H1 (cell line): Measurements from ENCODE around the gene KLHL29. TPM values are rescaled to one million over a fixed set of nuclear protein-coding genes. Genes with fewer than 3 reads are reported as not detected.

Experiments
- CTCF ChIA-PET: fragments of 300-600 bp; sonication (Branson Sonifier 250); formaldehyde crosslinking; loops from one replicate; lab custom pipeline; 2021; ENCODE audit not compliant: partially characterized antibody; lab: Charles Lee
- POLR2A ChIA-PET: fragments of 300-600 bp; sonication (Branson Sonifier 250); formaldehyde crosslinking; loops from one replicate; lab custom pipeline; 2021; ENCODE audit warnings: inconsistent platforms; ENCODE audit not compliant: partially characterized antibody; lab: Charles Lee
- DNase-seq, 2 experiments: peaks; one replicate each; pipeline versions ENCODE4 v3.0.0 to v3.0.0-alpha.2; 2010 to 2022; ENCODE audit warnings: low spot score in 2 of 2, low read depth in 1 of 2, mixed read lengths in 1 of 2
- FAIRE-seq: peaks from 2 replicates; lab custom pipeline; 2011; peaks lifted over from hg19 to GRCh38; lab: Jason Lieb, UNC
- H2AFZ ChIP-seq: 2 replicates; pipeline ENCODE4 v1.8.1; 2012; ENCODE audit warnings: low read length, inconsistent platforms
- H2AK5ac ChIP-seq: 2 replicates; pipeline ENCODE4 v1.6.1; 2013; ENCODE audit warnings: low read depth, low read length
- H2BK120ac ChIP-seq: replicated peaks from 2 replicates; pipeline ENCODE3; 2013; ENCODE audit warnings: low read depth, low read length, inconsistent platforms
- H2BK12ac ChIP-seq: 2 replicates; pipeline ENCODE4 v1.6.1; 2013; ENCODE audit warnings: low read depth, low read length
- H2BK15ac ChIP-seq: 2 replicates; pipeline ENCODE4 v1.6.1; 2013; ENCODE audit warnings: low read length
- H2BK20ac ChIP-seq: 2 replicates; pipeline ENCODE4 v1.6.1; 2013; ENCODE audit warnings: low read length
- H2BK5ac ChIP-seq: 2 replicates; pipeline ENCODE4 v1.6.1; 2013; ENCODE audit warnings: low read depth, low read length
- H3K14ac ChIP-seq: 2 replicates; pipeline ENCODE4 v1.6.1; 2013; ENCODE audit warnings: inconsistent platforms; ENCODE audit not compliant: insufficient read length
- H3K18ac ChIP-seq: 2 replicates; pipeline ENCODE4 v1.6.1; 2013; ENCODE audit warnings: low read length; ENCODE audit errors: extremely low read depth
- H3K23ac ChIP-seq: 2 replicates; pipeline ENCODE4 v1.6.1; 2013; ENCODE audit warnings: inconsistent platforms; ENCODE audit not compliant: insufficient read length
- H3K23me2 ChIP-seq: 2 replicates; pipeline ENCODE4 v1.6.1; 2013; ENCODE audit warnings: low read depth, low read length
- H3K27ac ChIP-seq: 2 replicates; pipeline ENCODE4 v1.6.1; 2011; ENCODE audit warnings: low read depth, low read length, inconsistent platforms
- H3K27me3 ChIP-seq, 4 experiments: replicated peaks in 1 of 4; 1 replicate in 1 of 4; 2 replicates in 3 of 4; pipeline versions ENCODE4 v1.6.1 to v1.8.1; 2011 to 2013; ENCODE audit warnings: low read length in 3 of 4, mild to moderate bottlenecking in 3 of 4, inconsistent platforms in 2 of 4, mixed read lengths in 2 of 4, moderate library complexity in 1 of 4; ENCODE audit not compliant: control insufficient read depth in 3 of 4, insufficient read depth in 3 of 4; ENCODE audit errors: extremely low read depth in 1 of 4
- H3K36me3 ChIP-seq, 4 experiments: 2 replicates each; pipeline versions ENCODE4 v1.6.1 to v1.8.1; 2011 to 2013; ENCODE audit warnings: mild to moderate bottlenecking in 4 of 4, low read length in 3 of 4, moderate library complexity in 2 of 4, control low read depth in 1 of 4, inconsistent platforms in 1 of 4; ENCODE audit not compliant: insufficient read depth in 4 of 4, control insufficient read depth in 2 of 4
- H3K4ac ChIP-seq: replicated peaks from 2 replicates; pipeline ENCODE3; 2013; ENCODE audit warnings: low read length, low read depth, mixed read lengths, inconsistent platforms; ENCODE audit not compliant: insufficient read length
- H3K4me1 ChIP-seq, 4 experiments: replicated peaks in 1 of 4; 1 replicate in 1 of 4; 2 replicates in 3 of 4; pipeline versions ENCODE4 v1.6.1 to v1.8.1; 2011 to 2013; ENCODE audit warnings: low read length in 3 of 4, inconsistent platforms in 2 of 4, mixed read lengths in 1 of 4; ENCODE audit not compliant: insufficient read depth in 4 of 4, control insufficient read depth in 3 of 4
- H3K4me2 ChIP-seq, 2 experiments: 2 replicates each; pipeline versions ENCODE4 v1.6.1 to v1.8.1; 2011 to 2013; ENCODE audit warnings: low read depth in 2 of 2, low read length in 2 of 2, control low read depth in 1 of 2, inconsistent platforms in 1 of 2, mild to moderate bottlenecking in 1 of 2; ENCODE audit not compliant: insufficient read depth in 1 of 2
- H3K4me3 ChIP-seq, 4 experiments: fragments of 200-600, 300-600 bp in 1 of 4; sonication (generic), shearing (Covaris generic), sonication (Bioruptor Twin) in 1 of 4; 2 replicates each; pipeline versions ENCODE4 v1.5.1 to v1.8.1; 2011 to 2016; ENCODE audit warnings: low read length in 4 of 4, low read depth in 3 of 4, control low read depth in 2 of 4, inconsistent platforms in 2 of 4, mild to moderate bottlenecking in 2 of 4, mixed read lengths in 1 of 4, moderate library complexity in 1 of 4; ENCODE audit not compliant: insufficient read depth in 2 of 4; ENCODE audit errors: extremely low read depth in 1 of 4
- H3K56ac ChIP-seq: replicated peaks from 2 replicates; pipeline ENCODE3; 2013; ENCODE audit warnings: low read depth, mild to moderate bottlenecking, mixed read lengths, low read length, inconsistent platforms; ENCODE audit not compliant: insufficient read length
- H3K79me1 ChIP-seq: 2 replicates; pipeline ENCODE4 v1.6.1; 2013; ENCODE audit warnings: low read depth, low read length, control low read depth
- H3K79me2 ChIP-seq, 2 experiments: 2 replicates each; pipeline versions ENCODE4 v1.6.1 to v1.8.1; 2012 to 2013; ENCODE audit warnings: low read length in 2 of 2, mild to moderate bottlenecking in 2 of 2, inconsistent platforms in 1 of 2; ENCODE audit not compliant: insufficient read depth in 2 of 2, control insufficient read depth in 1 of 2
- H3K9ac ChIP-seq, 4 experiments: replicated peaks in 1 of 4; 1 replicate in 1 of 4; 2 replicates in 3 of 4; pipeline versions ENCODE4 v1.6.1 to v1.8.1; 2011 to 2013; ENCODE audit warnings: low read depth in 3 of 4, low read length in 3 of 4, control low read depth in 2 of 4, mild to moderate bottlenecking in 2 of 4, moderate library complexity in 2 of 4, inconsistent platforms in 1 of 4; ENCODE audit errors: extremely low read depth in 1 of 4
- H3K9me3 ChIP-seq, 2 experiments: 2 replicates each; pipeline versions ENCODE4 v1.6.1 to v1.8.1; 2012 to 2013; ENCODE audit warnings: mild to moderate bottlenecking in 2 of 2, moderate library complexity in 2 of 2, control low read depth in 1 of 2, inconsistent platforms in 1 of 2, low read depth in 1 of 2, low read length in 1 of 2, mixed read lengths in 1 of 2; ENCODE audit not compliant: insufficient read depth in 2 of 2
- H4K20me1 ChIP-seq, 2 experiments: replicated peaks in 1 of 2; 2 replicates each; pipeline versions ENCODE3 to v1.8.1; 2011 to 2013; ENCODE audit warnings: inconsistent platforms in 2 of 2, low read length in 2 of 2, mild to moderate bottlenecking in 1 of 2; ENCODE audit not compliant: insufficient read depth in 2 of 2, control insufficient read depth in 1 of 2
- H4K5ac ChIP-seq: 2 replicates; pipeline ENCODE4 v1.6.1; 2013; ENCODE audit warnings: low read length, low read depth, mixed read lengths, inconsistent platforms; ENCODE audit not compliant: insufficient read length
- H4K8ac ChIP-seq: 2 replicates; pipeline ENCODE4 v1.8.0; 2013; ENCODE audit warnings: mild to moderate bottlenecking, moderate library complexity, low read length, inconsistent platforms; ENCODE audit not compliant: insufficient read depth; ENCODE audit errors: extremely low read depth
- H4K91ac ChIP-seq: replicated peaks from 2 replicates; pipeline ENCODE3; 2013; ENCODE audit warnings: low read length, mixed read lengths, inconsistent platforms; ENCODE audit not compliant: insufficient read length
- KDM4A ChIP-seq: IDR thresholded peaks from one replicate; pipeline ENCODE4 v1.7.1; 2012; ENCODE audit warnings: low read depth, mild to moderate bottlenecking, moderate library complexity, low read length, inconsistent platforms; ENCODE audit not compliant: severe bottlenecking
- SIRT6 ChIP-seq: IDR thresholded peaks from one replicate; pipeline ENCODE4 v1.7.1; 2012; ENCODE audit warnings: low read length, inconsistent platforms
- TBP ChIP-seq: IDR thresholded peaks from 2 replicates; pipeline ENCODE4 v1.6.1; 2011; ENCODE audit warnings: low read depth, low read length, improper control_type of control experiment
- YY1 ChIP-seq: IDR thresholded peaks from 2 replicates; pipeline ENCODE4 v1.6.1; 2011; ENCODE audit warnings: low read depth, mild to moderate bottlenecking, low read length
- WGBS, 2 experiments: shearing (Covaris generic) in 1 of 2; methylation state at CpG; one replicate each; pipeline versions ENCODE4 v1.1.6 to v1.1.7; 2013 to 2015; ENCODE audit warnings: low lambda C conversion rate in 2 of 2, mixed read lengths in 2 of 2, inconsistent platforms in 1 of 2, low coverage in 1 of 2, missing lambda C conversion rate in 1 of 2; ENCODE audit not compliant: insufficient replicate concordance in 2 of 2, insufficient coverage in 1 of 2, insufficient read length in 1 of 2; ENCODE audit errors: extremely low coverage in 1 of 2, missing lambda C conversion rate in 1 of 2; 5-methylcytosine and 5-hydroxymethylcytosine counted together
- polyA plus RNA-seq, 7 experiments: library from polyadenylated mRNA; depleted of rRNA in 3 of 7; stranded (reverse) in 5 of 7; unstranded in 2 of 7; fragments of >200 nt in 5 of 7; fragments of 200-250 nt in 2 of 7; gene quantifications; 1 replicate in 5 of 7; 2 replicates in 1 of 7; 4 replicates in 1 of 7; pipeline versions ENCODE4 v1.2.1 to v1.2.3, GENCODE V29; 2011 to 2013; ENCODE audit warnings: missing spikeins in 2 of 7, mixed read lengths in 2 of 7
- total RNA-seq: library from RNA; stranded (reverse); fragmentation: NEBNext Ultra II Directional; extraction: Animal tissue kit (Norgen Biotek cat#: 25700); gene quantifications from 2 replicates; pipeline ENCODE4 v1.2.1, GENCODE V29; 2021

KLHL29 gene
- total and polyA plus RNA-seq, 2 of the 8 experiments (the other 6 are each of a cell fraction or from before 2014, with no cell fraction given): 1.1 to 4.7 TPM

- ChIA-PET CTCF (interaction anchor here (1.2 to 5.1 kb wide), 6 partner anchors 9 to 164 kb away, joined by 3 to 23 read pairs (median 9); no protein-coding TSS in a partner anchor), POLR2A (interaction anchor here (1.1 kb wide), 1 partner anchor 11 kb away, joined by 3 read pairs; no protein-coding TSS in a partner anchor)
- Histone ChIP-seq H4K91ac (no peak overlapping the region), H3K27me3 (peaks cover 0 to 10% (median 1%) of the 10 kb centered on the region in 4 experiments; a peak in 2 of 7 replicates), H3K18ac (peak overlapping the region; percentile 55), H3K79me2 (no peaks in the 10 kb centered on the region), H3K23ac (no peak overlapping the region), H4K5ac (no peak overlapping the region), H2BK20ac (peak overlapping the region; percentile 25; the same call in 1 of the 2 replicates), H3K27ac (no peak overlapping the region), H3K9ac (no peak overlapping the region), H2AFZ (no peak overlapping the region), H3K23me2 (no peaks in the 10 kb centered on the region), H3K9me3 (no peaks in the 10 kb centered on the region), H3K4me3 (no peak overlapping the region), H3K4ac (no peak overlapping the region), H2BK5ac (no peak overlapping the region; the same call in 1 of the 2 replicates), H3K14ac (no peak overlapping the region), H4K20me1 (no peaks in the 10 kb centered on the region), H4K8ac (no peak overlapping the region), H3K36me3 (no peaks in the 10 kb centered on the region), H3K4me1 (peaks cover 5 to 43% (median 16%) of the 10 kb centered on the region in 4 experiments), H2BK15ac (peak overlapping the region; percentile 73), H2BK120ac (no peak overlapping the region), H2AK5ac (peak overlapping the region; percentile 47; the same call in 1 of the 2 replicates), H3K79me1 (no peaks in the 10 kb centered on the region), H2BK12ac (0 out of 2 replicates have a peak overlapping the region, but pooled peaks have one; percentile 51), H3K4me2 (no peak overlapping the region), H3K56ac (no peak overlapping the region)
- WGBS, 2 experiments: 78% methylated on average over 7 of the region's 7 CpGs; no CpG with 5 or more reads in 1 of the 2 experiments
- DNase-seq (no peak), FAIRE-seq (no peak)
- no peak for TF ChIP-seq YY1
- no peak for TF ChIP-seq KDM4A
- TF ChIP-seq SIRT6: no peak
- TF ChIP-seq TBP: no peak
Measured at GRCh38 chr2:23476786-23477185, 91.8 kb downstream of the KLHL29 start.
